ENCODE measurements around the gene POLR2E. TPM values are rescaled to one million over a fixed set of nuclear protein-coding genes. Genes with fewer than 3 reads are reported as not detected.

The POLR2E gene
- total RNA-seq, 1 experiment from 2014 or later, result 237 TPM

- Histone ChIP-seq H3K4me2 (no peak overlapping the region), H4K20me1 (ENCODE audit: insufficient read depth) (peaks cover 34% of the 10 kb centered on the region), H3K9me3 (ENCODE audit: insufficient read depth, low read depth) (no peaks in the 10 kb centered on the region), H3K4me1 (replicated peaks; ENCODE audit: insufficient read depth) (peaks cover 28% of the 10 kb centered on the region), H3K27me3 (ENCODE audit: insufficient read depth, low read depth) (no peaks in the 10 kb centered on the region), H2AFZ (no peak overlapping the region), H3K9me2 (ENCODE audit: insufficient read depth) (no peaks in the 10 kb centered on the region), H3K36me3 (ENCODE audit: low read depth) (no peaks in the 10 kb centered on the region), H3K79me2 (ENCODE audit: low read depth) (peaks cover 15% of the 10 kb centered on the region), H3K4me3 (no peak overlapping the region), H3F3A (ENCODE audit: insufficient read depth, low read depth) (peaks cover 50% of the 10 kb centered on the region), H3K27ac (no peak overlapping the region)
- ChIA-PET CTCF (no interaction called here), POLR2A (ENCODE audit: unreplicated experiment) (no interaction called here)
- no TSS peak for BruUV-seq (replicated peaks)
- no peak for DNase-seq
- no peak for TF ChIP-seq CTCF (conservative IDR thresholded peaks at IDR 0.05)
- no peak for TF ChIP-seq EZH2 (IDR thresholded peaks at IDR 0.05; ENCODE audit: low read depth)
- intact Hi-C loops (cut with micrococcal nuclease; ENCODE audit: unreplicated experiment), result no loop called here
Observed at GRCh38 chr19:1108291-1109031, 13.3 kb upstream of the POLR2E start.

- Histone ChIP-seq H3K9me2 (ENCODE audit: insufficient read depth) (no peaks in the 10 kb centered on the region), H4K20me1 (ENCODE audit: insufficient read depth) (peaks cover 30% of the 10 kb centered on the region), H3K79me2 (ENCODE audit: low read depth) (peaks cover 19% of the 10 kb centered on the region), H3K36me3 (ENCODE audit: low read depth) (no peaks in the 10 kb centered on the region), H3K9me3 (ENCODE audit: insufficient read depth, low read depth) (no peaks in the 10 kb centered on the region), H3K27me3 (ENCODE audit: insufficient read depth, low read depth) (no peaks in the 10 kb centered on the region), H3K4me1 (replicated peaks; ENCODE audit: insufficient read depth) (peaks cover 34% of the 10 kb centered on the region), H2AFZ (no peak overlapping the region), H3K4me3 (no peak overlapping the region), H3F3A (ENCODE audit: insufficient read depth, low read depth) (peaks cover 53% of the 10 kb centered on the region), H3K4me2 (no peak overlapping the region), H3K27ac (peak overlapping the region; percentile 58)
- ChIA-PET POLR2A (ENCODE audit: unreplicated experiment) (no interaction called here), CTCF (no interaction called here)
- no peak for TF ChIP-seq EZH2 (IDR thresholded peaks at IDR 0.05; ENCODE audit: low read depth)
- TF ChIP-seq CTCF (conservative IDR thresholded peaks at IDR 0.05), result no peak
- intact Hi-C loops (cut with micrococcal nuclease; ENCODE audit: unreplicated experiment), result no loop called here
- BruUV-seq (replicated peaks), result no TSS peak
- DNase-seq, result peak in 1 of 2 experiments; percentile 45
Observed at GRCh38 chr19:1107661-1108261, 12.6 kb upstream of the POLR2E start.

- Histone ChIP-seq H4K20me1 (ENCODE audit: insufficient read depth) (peaks cover 30% of the 10 kb centered on the region), H3K9me3 (ENCODE audit: insufficient read depth, low read depth) (no peaks in the 10 kb centered on the region), H3K4me3 (no peak overlapping the region), H2AFZ (no peak overlapping the region), H3K27ac (peak overlapping the region; percentile 58), H3F3A (ENCODE audit: insufficient read depth, low read depth) (peaks cover 52% of the 10 kb centered on the region), H3K36me3 (ENCODE audit: low read depth) (no peaks in the 10 kb centered on the region), H3K79me2 (ENCODE audit: low read depth) (peaks cover 19% of the 10 kb centered on the region), H3K4me1 (replicated peaks; ENCODE audit: insufficient read depth) (peaks cover 41% of the 10 kb centered on the region), H3K4me2 (peak overlapping the region; percentile 88), H3K27me3 (ENCODE audit: insufficient read depth, low read depth) (no peaks in the 10 kb centered on the region), H3K9me2 (ENCODE audit: insufficient read depth) (no peaks in the 10 kb centered on the region)
- CTCF ChIA-PET, result no interaction called here
- no peak; the same call in 1 of the 2 replicates for TF ChIP-seq CTCF (conservative IDR thresholded peaks at IDR 0.05)
- TF ChIP-seq EZH2 (IDR thresholded peaks at IDR 0.05; ENCODE audit: low read depth), result no peak
- intact Hi-C loops (cut with micrococcal nuclease; ENCODE audit: unreplicated experiment), result no loop called here
- BruUV-seq (replicated peaks), result no TSS peak
- DNase-seq, result peak; percentile 59
- POLR2A ChIA-PET (ENCODE audit: unreplicated experiment), result no interaction called here
Observed at GRCh38 chr19:1106841-1107660, 11.9 kb upstream of the POLR2E start.
